GM18951 (cell line): ENCODE data around the gene PDLIM4.

Source experiments
- POLR2A ChIP-seq: IDR thresholded peaks from 4 replicates; pipeline ENCODE4 v1.6.1; 2011; ENCODE audit warnings: mild to moderate bottlenecking; ENCODE audit not compliant: insufficient read length, insufficient read depth; ENCODE audit errors: extremely low read depth
- in situ Hi-C: fragments of 300-500 bp; cut with MboI; formaldehyde crosslinking; loops from one replicate; pipeline ENCODE4 v1.12.0; 2022; ENCODE audit warnings: low sequenced_read_pairs, mixed read lengths, inconsistent platforms; ENCODE audit not compliant: unreplicated experiment

Gene PDLIM4

GRCh38 chr5:132222649-132223038, 34.9 kb upstream of the PDLIM4 start:
- in situ Hi-C loops, result no loop called here
- TF ChIP-seq POLR2A, result no peak

DNA sequence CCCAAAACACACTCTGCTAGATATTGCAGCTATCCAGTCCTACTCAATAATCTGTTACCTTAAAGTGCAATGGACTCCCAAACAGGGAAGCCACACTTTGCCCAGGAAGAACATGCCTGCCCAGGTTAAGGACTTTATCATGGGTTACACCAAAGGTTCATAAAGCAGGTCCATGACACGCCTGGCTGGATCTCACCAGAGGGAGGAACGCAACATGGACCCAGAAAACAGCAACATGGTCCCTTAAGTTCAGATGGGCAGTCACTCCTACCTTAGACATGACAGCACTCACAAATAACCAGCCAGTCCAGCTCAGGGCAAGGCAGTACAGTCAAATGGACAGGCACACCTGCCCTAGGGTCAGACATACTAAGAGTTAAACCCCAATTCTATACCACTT, 33.6 kb upstream of the PDLIM4 start:
- in situ Hi-C loops, result no loop called here
- TF ChIP-seq POLR2A, result no peak

- no peak for TF ChIP-seq POLR2A
- in situ Hi-C loops, result loop anchor here (25.0 kb wide), 1 partner anchor 288 kb away; no protein-coding TSS in a partner anchor
Measured at GRCh38 chr5:132224716-132225115, 32.8 kb upstream of the PDLIM4 start.

GRCh38 chr5:132225165-132226032, 32.1 kb upstream of the PDLIM4 start:
- TF ChIP-seq POLR2A, result no peak
- in situ Hi-C loops, result loop anchor here (25.0 kb wide), 1 partner anchor 287 kb away; no protein-coding TSS in a partner anchor

DNA sequence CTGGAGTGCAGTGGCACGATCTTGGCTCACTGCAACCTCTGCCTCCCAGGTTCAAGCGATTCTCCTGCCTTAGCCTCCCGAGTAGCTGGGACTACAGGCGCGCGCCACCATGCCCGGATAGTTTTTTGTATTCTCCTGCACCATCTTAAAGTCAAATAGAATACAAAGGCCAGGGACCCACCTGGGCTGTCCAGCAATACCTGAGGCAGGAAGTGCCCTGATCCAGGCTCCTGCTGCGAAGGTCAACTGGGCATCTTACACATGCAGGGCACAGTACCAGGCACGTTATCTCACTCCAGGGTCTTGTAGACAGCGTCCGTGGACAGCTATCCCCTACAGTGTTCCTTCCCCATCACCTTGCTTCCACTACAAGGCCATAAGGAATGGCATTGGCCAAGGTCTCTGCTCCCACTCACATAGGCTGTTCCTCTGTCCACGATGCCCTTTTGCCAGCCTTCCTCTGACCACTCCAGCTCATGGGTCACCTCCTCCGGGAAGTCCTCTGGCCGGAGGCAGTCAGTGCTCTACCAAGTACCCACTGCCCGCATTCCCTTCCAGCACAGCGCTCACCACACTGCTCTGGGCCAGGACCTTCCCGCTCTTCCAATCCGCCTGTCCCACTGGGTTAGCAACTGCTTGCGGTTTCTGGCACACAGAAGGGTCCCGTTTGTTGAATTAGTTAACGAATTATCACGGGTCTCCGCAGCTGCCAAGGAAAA, 30.8 kb upstream of the PDLIM4 start:
- no peak for TF ChIP-seq POLR2A
- in situ Hi-C loops, result loop anchor here (25.0 kb wide), 1 partner anchor 286 kb away; no protein-coding TSS in a partner anchor

DNA sequence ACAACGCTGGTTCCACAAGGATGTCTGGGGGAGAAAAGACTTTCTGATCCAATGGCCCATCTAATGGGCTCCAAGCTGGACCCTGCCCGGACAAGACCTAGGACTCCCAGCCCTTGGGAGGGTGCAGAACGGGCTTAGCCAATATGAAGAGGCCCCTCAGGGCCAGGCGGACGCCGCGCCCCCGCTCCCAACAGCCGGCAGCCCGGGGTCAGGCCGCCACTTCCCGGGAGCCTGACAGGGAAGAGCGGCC, 30.3 kb upstream of the PDLIM4 start:
- in situ Hi-C loops, result loop anchor here (25.0 kb wide), 1 partner anchor 285 kb away; no protein-coding TSS in a partner anchor
- no peak for TF ChIP-seq POLR2A

GRCh38 chr5:132227485-132228240, 29.8 kb upstream of the PDLIM4 start, which contains the start of gene P4HA2:
P4HA2 (minus strand) TSS chr5:132227853; CDS start chr5:132218626, 9,227 bp downstream.
- TF ChIP-seq POLR2A, result no peak
- in situ Hi-C loops, result loop anchor here (25.0 kb wide), 1 partner anchor 285 kb away; no protein-coding TSS in a partner anchor

- no peak for TF ChIP-seq POLR2A
- in situ Hi-C loops, result loop anchor here (25.0 kb wide), 1 partner anchor 284 kb away; no protein-coding TSS in a partner anchor
Measured at GRCh38 chr5:132228241-132229035, 29.1 kb upstream of the PDLIM4 start.

DNA sequence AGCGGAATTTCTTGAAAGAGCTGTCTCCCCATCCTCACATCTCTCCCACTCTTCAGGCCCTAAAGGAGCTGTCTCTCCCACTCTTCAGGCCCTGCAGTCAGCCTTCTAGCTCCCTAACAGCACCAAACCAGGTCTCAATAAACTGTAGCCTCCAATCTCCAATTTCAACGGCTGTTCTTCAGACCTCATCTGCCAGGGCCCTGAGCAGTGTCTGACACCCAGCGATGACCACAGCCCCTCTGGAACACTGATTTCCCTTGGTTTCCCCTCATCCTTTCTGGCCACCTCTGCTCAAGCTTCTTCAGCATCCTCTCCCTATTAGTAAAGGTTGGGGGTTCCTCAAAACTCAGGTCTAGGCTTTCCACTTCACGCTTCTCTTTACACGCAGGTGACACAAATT, 28.3 kb upstream of the PDLIM4 start:
- TF ChIP-seq POLR2A, result no peak
- in situ Hi-C loops, result loop anchor here (25.0 kb wide), 1 partner anchor 283 kb away; no protein-coding TSS in a partner anchor

- TF ChIP-seq POLR2A, result no peak
- in situ Hi-C loops, result loop anchor here (25.0 kb wide), 1 partner anchor 281 kb away; no protein-coding TSS in a partner anchor
Measured at GRCh38 chr5:132230871-132231270, 26.6 kb upstream of the PDLIM4 start.

GRCh38 chr5:132232465-132232864, 25.0 kb upstream of the PDLIM4 start:
- TF ChIP-seq POLR2A, result no peak
- in situ Hi-C loops, result loop anchor here (25.0 kb wide), 1 partner anchor 280 kb away; no protein-coding TSS in a partner anchor

DNA sequence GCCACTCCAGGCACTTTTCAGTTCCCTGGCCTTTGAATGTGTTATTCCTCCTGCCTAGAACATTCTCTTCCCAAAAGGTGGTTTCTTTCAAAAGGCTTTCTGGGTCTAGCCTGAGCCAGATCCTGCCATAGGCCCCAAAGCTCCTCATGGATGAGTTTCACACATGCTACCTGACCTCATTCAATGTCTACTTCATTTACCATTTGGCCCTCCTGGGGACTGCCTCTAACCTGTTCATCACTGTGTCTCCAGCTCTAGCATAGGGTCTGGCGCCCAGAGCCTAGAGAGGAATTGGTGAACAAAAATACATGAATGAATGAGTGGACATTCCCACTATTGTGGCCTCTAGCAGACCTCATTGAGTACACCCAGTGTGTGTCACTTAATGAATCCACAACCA, 24.4 kb upstream of the PDLIM4 start:
- TF ChIP-seq POLR2A, result no peak
- in situ Hi-C loops, result loop anchor here (25.0 kb wide), 1 partner anchor 279 kb away; no protein-coding TSS in a partner anchor
